ENCODE measurements around the gene CEP295NL. TPM values are rescaled to one million over a fixed set of nuclear protein-coding genes. Genes with fewer than 3 reads are reported as not detected.
A peak's percentile ranks its signal among the peaks of the same experiment; 100 is the strongest.

Gene CEP295NL
- polyA plus RNA-seq, 2 of the 4 experiments (the other 2 are of a cell fraction), result 0.10 to 0.13 TPM

DNA sequence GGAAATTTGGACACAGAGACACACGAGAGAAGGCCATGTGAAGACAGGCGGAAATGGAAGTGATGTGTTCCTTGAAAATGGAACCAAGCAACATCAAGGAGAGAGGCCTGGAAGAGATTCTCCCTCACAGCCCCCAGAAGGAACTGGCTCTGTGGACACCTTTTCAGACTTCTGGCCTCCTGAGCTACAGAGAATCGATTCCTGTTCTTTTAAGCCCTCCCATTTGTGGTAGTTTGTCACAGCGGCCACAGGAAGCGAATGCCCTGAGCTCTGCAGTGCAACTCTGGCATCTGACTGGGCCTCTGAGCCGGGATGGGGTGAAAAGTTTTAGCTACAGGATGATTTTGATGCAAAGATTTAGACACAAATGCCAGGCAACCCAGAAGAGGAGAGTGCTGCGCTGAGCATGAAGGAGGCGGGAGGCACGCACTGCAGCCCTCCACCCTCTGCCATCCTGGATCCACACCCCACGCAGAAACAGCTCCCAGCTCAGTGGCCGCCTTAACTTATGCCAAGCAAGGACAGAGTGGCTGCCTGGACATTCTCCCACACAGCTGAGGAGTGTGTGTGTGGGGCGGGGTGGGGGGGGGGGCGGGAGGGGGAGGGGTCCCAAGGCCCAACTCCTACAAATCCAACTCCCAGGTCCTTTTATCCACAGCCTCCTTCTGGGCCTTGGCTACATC lies 20.0 kb upstream of the CEP295NL start:
- ATAC-seq, result no peak
- ChIA-PET CTCF (interaction anchor here (0.6 to 4.2 kb wide), 7 partner anchors 12 to 57 kb away, joined by 3 to 21 read pairs (median 3); no protein-coding TSS in a partner anchor), POLR2A (interaction anchor here (0.6 to 3.3 kb wide), 3 partner anchors 11 to 38 kb away, joined by 4 to 20 read pairs (median 5); no protein-coding TSS in a partner anchor)
- peaks cover 58% of the 10 kb centered on the region for H3K4me1 ChIP-seq
- peak overlapping the region; percentile 97 to 99; a peak in 4 of 6 replicates for H3K27ac ChIP-seq
- TF ChIP-seq, protein P1, sequence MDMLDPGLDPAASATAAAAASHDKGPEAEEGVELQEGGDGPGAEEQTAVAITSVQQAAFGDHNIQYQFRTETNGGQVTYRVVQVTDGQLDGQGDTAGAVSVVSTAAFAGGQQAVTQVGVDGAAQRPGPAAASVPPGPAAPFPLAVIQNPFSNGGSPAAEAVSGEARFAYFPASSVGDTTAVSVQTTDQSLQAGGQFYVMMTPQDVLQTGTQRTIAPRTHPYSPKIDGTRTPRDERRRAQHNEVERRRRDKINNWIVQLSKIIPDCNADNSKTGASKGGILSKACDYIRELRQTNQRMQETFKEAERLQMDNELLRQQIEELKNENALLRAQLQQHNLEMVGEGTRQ (IDR thresholded peaks at IDR 0.05), result no peak
- 0 out of 3 replicates have a peak, but pooled peaks have one; percentile 4 for TF ChIP-seq SMC3 (IDR thresholded peaks at IDR 0.05)
- FAIRE-seq, result no peak
- DNase-seq (ENCODE audit: low read depth in 1 of 2, low spot score in 1 of 2), result no peak
- peak overlapping the region; percentile 86 for H3K4me3 ChIP-seq
- 75% methylated on average over 13 of the region's 13 CpGs for WGBS (ENCODE audit: missing lambda C conversion rate)
- H3K4me2 ChIP-seq, result peak overlapping the region; percentile 99
- H3K9me3 ChIP-seq, result no peaks in the 10 kb centered on the region

DNA sequence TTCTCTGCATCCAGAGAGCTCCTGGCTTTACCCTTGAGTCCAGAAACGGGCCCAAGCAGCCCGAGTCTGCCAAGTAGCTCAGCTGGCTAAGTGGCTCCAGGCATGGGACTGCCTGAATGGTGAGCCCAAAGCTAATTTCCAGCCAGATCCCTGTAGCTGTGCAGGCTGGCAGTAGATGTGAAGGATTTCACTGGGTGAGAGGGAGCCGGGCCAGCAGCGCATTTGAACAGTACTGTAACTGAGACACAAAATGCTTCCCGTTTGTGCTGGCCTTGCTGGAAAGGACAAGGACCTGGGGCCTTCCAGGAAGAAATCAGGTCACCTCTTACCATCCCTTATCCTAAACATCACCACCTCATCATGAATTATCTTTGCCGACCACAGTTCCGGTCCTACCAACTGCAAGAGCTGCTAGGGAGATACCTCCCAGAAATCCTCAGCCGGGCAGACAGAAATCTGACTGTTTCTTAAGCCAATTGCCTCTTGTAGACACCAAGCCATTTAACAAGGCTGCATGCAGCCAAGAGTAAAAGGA lies 18.5 kb upstream of the CEP295NL start:
- Histone ChIP-seq H3K4me2 (peak overlapping the region; percentile 41; the same call in 2 of the 3 replicates), H3K27ac (peak overlapping the region in 1 of 2 experiments; percentile 58; a peak in 3 of 6 replicates), H3K4me3 (no peak overlapping the region), H3K9me3 (no peaks in the 10 kb centered on the region), H3K4me1 (peaks cover 68% of the 10 kb centered on the region)
- no peak for DNase-seq (ENCODE audit: low read depth in 1 of 2, low spot score in 1 of 2)
- 92% methylated on average over 8 of the region's 8 CpGs for WGBS (ENCODE audit: missing lambda C conversion rate)
- ATAC-seq, result no peak
- ChIA-PET POLR2A (no interaction called here), CTCF (interaction anchor here (1.1 to 4.2 kb wide), 4 partner anchors 19 to 56 kb away, joined by 3 to 21 read pairs (median 12); partner anchors contain the start of gene CEP295NL)
- FAIRE-seq, result no peak
- TF ChIP-seq HDAC2 (IDR thresholded peaks at IDR 0.05) (no peak), NFE2L2 (conservative IDR thresholded peaks at IDR 0.05; ENCODE audit: low read length) (no peak), HOXA7 (CRISPR knock-in tag; IDR thresholded peaks at IDR 0.05) (no peak), EHMT2 (IDR thresholded peaks at IDR 0.05; ENCODE audit: low read depth) (no peak), GATA3 (IDR thresholded peaks at IDR 0.05; ENCODE audit: borderline replicate concordance) (no peak), CEBPB (IDR thresholded peaks at IDR 0.05) (no peak), HOXB5 (CRISPR knock-in tag; IDR thresholded peaks at IDR 0.05) (no peak), PHF8 (IDR thresholded peaks at IDR 0.05; ENCODE audit: borderline replicate concordance, low read depth) (no peak), CHD2 (IDR thresholded peaks at IDR 0.05; ENCODE audit: low read length, partially characterized antibody) (no peak), HEYL (CRISPR knock-in tag; IDR thresholded peaks at IDR 0.05) (no peak), CHD4 (IDR thresholded peaks at IDR 0.05; ENCODE audit: borderline replicate concordance) (no peak), POLR2A (IDR thresholded peaks at IDR 0.05; ENCODE audit: low read length) (no peak), POLR2AphosphoS2 (conservative IDR thresholded peaks at IDR 0.05; ENCODE audit: low read length) (no peak), ZFP36 (IDR thresholded peaks at IDR 0.05; ENCODE audit: borderline replicate concordance, partially characterized antibody) (no peak), TFCP2L1 (CRISPR knock-in tag; IDR thresholded peaks at IDR 0.05) (no peak), FOXS1 (CRISPR knock-in tag; IDR thresholded peaks at IDR 0.05) (no peak)
- TF ChIP-seq, protein P2, sequence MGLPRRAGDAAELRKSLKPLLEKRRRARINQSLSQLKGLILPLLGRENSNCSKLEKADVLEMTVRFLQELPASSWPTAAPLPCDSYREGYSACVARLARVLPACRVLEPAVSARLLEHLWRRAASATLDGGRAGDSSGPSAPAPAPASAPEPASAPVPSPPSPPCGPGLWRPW (IDR thresholded peaks at IDR 0.05), result no peak
- TF ChIP-seq, protein P3, sequence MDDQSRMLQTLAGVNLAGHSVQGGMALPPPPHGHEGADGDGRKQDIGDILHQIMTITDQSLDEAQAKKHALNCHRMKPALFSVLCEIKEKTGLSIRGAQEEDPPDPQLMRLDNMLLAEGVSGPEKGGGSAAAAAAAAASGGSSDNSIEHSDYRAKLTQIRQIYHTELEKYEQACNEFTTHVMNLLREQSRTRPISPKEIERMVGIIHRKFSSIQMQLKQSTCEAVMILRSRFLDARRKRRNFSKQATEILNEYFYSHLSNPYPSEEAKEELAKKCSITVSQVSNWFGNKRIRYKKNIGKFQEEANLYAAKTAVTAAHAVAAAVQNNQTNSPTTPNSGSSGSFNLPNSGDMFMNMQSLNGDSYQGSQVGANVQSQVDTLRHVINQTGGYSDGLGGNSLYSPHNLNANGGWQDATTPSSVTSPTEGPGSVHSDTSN (IDR thresholded peaks at IDR 0.05), result no peak

DNA sequence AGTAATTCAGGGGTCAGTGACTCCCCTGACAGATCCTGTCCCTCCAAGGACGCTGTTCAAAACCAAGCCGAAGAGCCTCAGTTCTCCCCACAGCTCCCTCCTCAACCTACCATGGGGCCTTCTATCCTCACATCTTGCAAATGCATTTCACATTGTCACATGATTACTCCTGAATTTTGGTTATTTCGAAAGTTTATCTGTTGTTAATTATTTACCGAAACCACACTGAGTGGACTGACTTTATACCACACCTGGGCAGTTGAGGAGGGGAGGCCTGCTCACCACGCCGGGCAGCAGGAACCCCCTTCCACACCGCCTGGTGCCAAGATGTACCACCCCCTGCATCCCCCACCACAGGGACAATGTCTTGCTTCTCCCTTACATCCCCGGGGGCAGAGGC lies 17.5 kb upstream of the CEP295NL start:
- no peak for ATAC-seq
- DNase-seq (ENCODE audit: low read depth in 1 of 2, low spot score in 1 of 2), result no peak
- Histone ChIP-seq H3K4me2 (peak overlapping the region; percentile 41), H3K4me1 (peaks cover 70% of the 10 kb centered on the region), H3K27ac (peak overlapping the region; percentile 31 to 58; a peak in 4 of 6 replicates), H3K9me3 (no peaks in the 10 kb centered on the region), H3K4me3 (no peak overlapping the region)
- ChIA-PET POLR2A (no interaction called here), CTCF (interaction anchor here (0.6 to 4.2 kb wide), 6 partner anchors 9 to 55 kb away, joined by 3 to 21 read pairs (median 7); partner anchors contain the start of gene CEP295NL)
- 77% methylated on average over 8 of the region's 8 CpGs for WGBS (ENCODE audit: missing lambda C conversion rate)
- no peak for FAIRE-seq
- TF ChIP-seq ZFP36 (IDR thresholded peaks at IDR 0.05; ENCODE audit: borderline replicate concordance, partially characterized antibody), result no peak
- TF ChIP-seq, protein P1 (IDR thresholded peaks at IDR 0.05), result no peak
- TF ChIP-seq EP300 (IDR thresholded peaks at IDR 0.05), result no peak
- TF ChIP-seq, protein P4, sequence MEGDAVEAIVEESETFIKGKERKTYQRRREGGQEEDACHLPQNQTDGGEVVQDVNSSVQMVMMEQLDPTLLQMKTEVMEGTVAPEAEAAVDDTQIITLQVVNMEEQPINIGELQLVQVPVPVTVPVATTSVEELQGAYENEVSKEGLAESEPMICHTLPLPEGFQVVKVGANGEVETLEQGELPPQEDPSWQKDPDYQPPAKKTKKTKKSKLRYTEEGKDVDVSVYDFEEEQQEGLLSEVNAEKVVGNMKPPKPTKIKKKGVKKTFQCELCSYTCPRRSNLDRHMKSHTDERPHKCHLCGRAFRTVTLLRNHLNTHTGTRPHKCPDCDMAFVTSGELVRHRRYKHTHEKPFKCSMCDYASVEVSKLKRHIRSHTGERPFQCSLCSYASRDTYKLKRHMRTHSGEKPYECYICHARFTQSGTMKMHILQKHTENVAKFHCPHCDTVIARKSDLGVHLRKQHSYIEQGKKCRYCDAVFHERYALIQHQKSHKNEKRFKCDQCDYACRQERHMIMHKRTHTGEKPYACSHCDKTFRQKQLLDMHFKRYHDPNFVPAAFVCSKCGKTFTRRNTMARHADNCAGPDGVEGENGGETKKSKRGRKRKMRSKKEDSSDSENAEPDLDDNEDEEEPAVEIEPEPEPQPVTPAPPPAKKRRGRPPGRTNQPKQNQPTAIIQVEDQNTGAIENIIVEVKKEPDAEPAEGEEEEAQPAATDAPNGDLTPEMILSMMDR (IDR thresholded peaks at IDR 0.05), result no peak
- no peak for TF ChIP-seq PHF8 (IDR thresholded peaks at IDR 0.05; ENCODE audit: borderline replicate concordance, low read depth)
- TF ChIP-seq EHMT2 (IDR thresholded peaks at IDR 0.05; ENCODE audit: low read depth), result no peak
- TF ChIP-seq MAZ (IDR thresholded peaks at IDR 0.05; ENCODE audit: borderline replicate concordance, low read depth, low read length), result no peak
- no peak for TF ChIP-seq RCOR1 (IDR thresholded peaks at IDR 0.05; ENCODE audit: low read depth, low read length)
- no peak for TF ChIP-seq MAFK (IDR thresholded peaks at IDR 0.05; ENCODE audit: partially characterized antibody)
- no peak for TF ChIP-seq EHF (CRISPR knock-in tag; IDR thresholded peaks at IDR 0.05)
- TF ChIP-seq, protein P5, sequence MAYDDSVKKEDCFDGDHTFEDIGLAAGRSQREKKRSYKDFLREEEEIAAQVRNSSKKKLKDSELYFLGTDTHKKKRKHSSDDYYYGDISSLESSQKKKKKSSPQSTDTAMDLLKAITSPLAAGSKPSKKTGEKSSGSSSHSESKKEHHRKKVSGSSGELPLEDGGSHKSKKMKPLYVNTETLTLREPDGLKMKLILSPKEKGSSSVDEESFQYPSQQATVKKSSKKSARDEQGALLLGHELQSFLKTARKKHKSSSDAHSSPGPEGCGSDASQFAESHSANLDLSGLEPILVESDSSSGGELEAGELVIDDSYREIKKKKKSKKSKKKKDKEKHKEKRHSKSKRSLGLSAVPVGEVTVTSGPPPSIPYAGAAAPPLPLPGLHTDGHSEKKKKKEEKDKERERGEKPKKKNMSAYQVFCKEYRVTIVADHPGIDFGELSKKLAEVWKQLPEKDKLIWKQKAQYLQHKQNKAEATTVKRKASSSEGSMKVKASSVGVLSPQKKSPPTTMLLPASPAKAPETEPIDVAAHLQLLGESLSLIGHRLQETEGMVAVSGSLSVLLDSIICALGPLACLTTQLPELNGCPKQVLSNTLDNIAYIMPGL (CRISPR knock-in tag; IDR thresholded peaks at IDR 0.05; ENCODE audit: borderline replicate concordance), result no peak

Data from A549 (cell line).